ENCODE results near the gene MAP4K4. TPM values are rescaled to one million over a fixed set of nuclear protein-coding genes. Genes with fewer than 3 reads are reported as not detected.

MAP4K4 gene
- total RNA-seq, 1 donor from 2014 or later, result 68.4 TPM

- H3K36me3 ChIP-seq, result no peaks in the 10 kb centered on the region
- H3K4me1 ChIP-seq, result peaks cover 49% of the 10 kb centered on the region
- intact Hi-C loops (cut with DNase I), result no loop called here
- H3K27ac ChIP-seq, result no peak overlapping the region
- H3K27me3 ChIP-seq (ENCODE audit: low read depth), result no peaks in the 10 kb centered on the region
- no peak for TF ChIP-seq CTCF (IDR thresholded peaks at IDR 0.05)
- DNase-seq (no peak), ATAC-seq (no peak)
- no peak overlapping the region for H3K4me3 ChIP-seq
- H3K9me3 ChIP-seq, result no peaks in the 10 kb centered on the region
Observed at GRCh38 chr2:101731221-101732054, 33.9 kb downstream of the MAP4K4 start.

- Histone ChIP-seq H3K27me3 (ENCODE audit: low read depth) (no peaks in the 10 kb centered on the region), H3K4me1 (peaks cover 57% of the 10 kb centered on the region), H3K36me3 (no peaks in the 10 kb centered on the region), H3K4me3 (no peak overlapping the region), H3K9me3 (no peaks in the 10 kb centered on the region), H3K27ac (no peak overlapping the region)
- intact Hi-C loops (cut with DNase I), result no loop called here
- TF ChIP-seq CTCF (IDR thresholded peaks at IDR 0.05), result no peak
- ATAC-seq (no peak), DNase-seq (no peak)
Observed at GRCh38 chr2:101732199-101732598, 34.7 kb downstream of the MAP4K4 start.

- Histone ChIP-seq H3K27ac (no peak overlapping the region), H3K9me3 (no peaks in the 10 kb centered on the region), H3K4me3 (no peak overlapping the region), H3K4me1 (peaks cover 63% of the 10 kb centered on the region), H3K36me3 (no peaks in the 10 kb centered on the region), H3K27me3 (ENCODE audit: low read depth) (no peaks in the 10 kb centered on the region)
- intact Hi-C loops (cut with DNase I), result no loop called here
- ATAC-seq (peak in 1 of 2 donors; percentile 39), DNase-seq (no peak)
- TF ChIP-seq CTCF (IDR thresholded peaks at IDR 0.05), result no peak
Observed at GRCh38 chr2:101732773-101733256, 35.3 kb downstream of the MAP4K4 start.

- DNase-seq (no peak), ATAC-seq (peak in 1 of 2 donors; percentile 22)
- Histone ChIP-seq H3K9me3 (no peaks in the 10 kb centered on the region), H3K36me3 (no peaks in the 10 kb centered on the region), H3K4me1 (peaks cover 69% of the 10 kb centered on the region), H3K27ac (no peak overlapping the region), H3K27me3 (ENCODE audit: low read depth) (no peaks in the 10 kb centered on the region), H3K4me3 (no peak overlapping the region)
- intact Hi-C loops (cut with DNase I), result no loop called here
- no peak for TF ChIP-seq CTCF (IDR thresholded peaks at IDR 0.05)
Observed at GRCh38 chr2:101733257-101733993, 35.9 kb downstream of the MAP4K4 start.

GRCh38 chr2:101734505-101735165 lies 37.1 kb downstream of the MAP4K4 start:
- intact Hi-C loops (cut with DNase I), result no loop called here
- no peaks in the 10 kb centered on the region for H3K27me3 ChIP-seq (ENCODE audit: low read depth)
- H3K9me3 ChIP-seq, result no peaks in the 10 kb centered on the region
- H3K4me1 ChIP-seq, result peaks cover 67% of the 10 kb centered on the region
- H3K4me3 ChIP-seq, result no peak overlapping the region
- ATAC-seq (no peak), DNase-seq (no peak)
- no peak for TF ChIP-seq CTCF (IDR thresholded peaks at IDR 0.05)
- no peak overlapping the region for H3K27ac ChIP-seq
- no peaks in the 10 kb centered on the region for H3K36me3 ChIP-seq

Data from lower lobe of right lung (tissue), 2 donors.